Esophagus (tissue), 2 donors: ENCODE measurements around the gene TAS1R1. TPM values are rescaled to one million over a fixed set of nuclear protein-coding genes. Genes with fewer than 3 reads are reported as not detected.
"Not testable (repeated sequence)": the region's sequence is repeated elsewhere in the genome, so short reads cannot be mapped to it uniquely, and the experiment has no call there.

Source experiments
- H3K27ac ChIP-seq, 2 donors: one replicate each; pipeline ENCODE4 v1.5.1; 2013; ENCODE audit warnings: low read depth in 2 of 2, mild to moderate bottlenecking in 2 of 2, inconsistent platforms in 1 of 2, low read length in 1 of 2, moderate library complexity in 1 of 2
- H3K27me3 ChIP-seq, 2 donors: one replicate each; pipeline ENCODE4 v1.6.1; 2013; ENCODE audit warnings: low read length in 2 of 2, control low read depth in 1 of 2, mild to moderate bottlenecking in 1 of 2; ENCODE audit not compliant: insufficient read depth in 2 of 2, control insufficient read depth in 1 of 2
- H3K36me3 ChIP-seq, 2 donors: one replicate each; pipeline ENCODE4 v1.6.1; 2013; ENCODE audit warnings: low read length in 1 of 2; ENCODE audit not compliant: control insufficient read depth in 2 of 2, insufficient read depth in 2 of 2
- H3K4me1 ChIP-seq, 2 donors: one replicate each; pipeline ENCODE4 v1.6.1; 2013; ENCODE audit warnings: low read length in 1 of 2; ENCODE audit not compliant: control insufficient read depth in 2 of 2, insufficient read depth in 2 of 2
- H3K4me3 ChIP-seq, 2 donors: one replicate each; pipeline ENCODE4 v1.5.1; 2013; ENCODE audit warnings: low read length in 2 of 2, mild to moderate bottlenecking in 2 of 2, low read depth in 1 of 2, moderate library complexity in 1 of 2
- H3K9me3 ChIP-seq, 2 donors: one replicate each; pipeline ENCODE4 v1.6.1; 2013; ENCODE audit warnings: mild to moderate bottlenecking in 2 of 2, low read depth in 1 of 2, low read length in 1 of 2, moderate library complexity in 1 of 2; ENCODE audit not compliant: control insufficient read depth in 2 of 2, insufficient read depth in 1 of 2
- WGBS, 2 donors: extraction: QIAGEN DNeasy Blood & Tissue Kit; methylation state at CpG; one replicate each; pipeline ENCODE4 v1.1.7; 2013; 5-methylcytosine and 5-hydroxymethylcytosine counted together
- polyA plus RNA-seq, 2 donors: library from polyadenylated mRNA; stranded (reverse); fragments of 200-250 nt; gene quantifications; one replicate each; pipeline ENCODE4 v1.2.3, GENCODE V29; 2013
- donor health status: healthy with polysubstance abuse.
- donor health status: Bipolar disorder and iron deficiency.

The TAS1R1 gene
- polyA plus RNA-seq, 2 donors, result 0.02 to 0.04 TPM

- H3K27ac ChIP-seq, result no peak overlapping the region
- peaks cover 0 to 1% of the 10 kb centered on the region in 2 donors for H3K9me3 ChIP-seq
- 90 to 92% methylated on average over 15 of the region's 15 CpGs for WGBS, 2 donors
- peaks cover 8 to 29% of the 10 kb centered on the region in 2 donors for H3K4me1 ChIP-seq
- H3K27me3 ChIP-seq, result no peaks in the 10 kb centered on the region
- H3K4me3 ChIP-seq, result no peak overlapping the region
- H3K36me3 ChIP-seq, result peaks cover 20 to 78% of the 10 kb centered on the region in 2 donors
These were observed 38.7 kb downstream of the TAS1R1 start for GRCh38 chr1:6593810-6594209.

GRCh38 chr1:6594977-6595740 is 40.1 kb downstream of the TAS1R1 start:
- peak overlapping the region in 1 of 2 donors; percentile 40 for H3K27ac ChIP-seq
- no peak overlapping the region for H3K4me3 ChIP-seq
- peaks cover 12 to 33% of the 10 kb centered on the region in 2 donors for H3K4me1 ChIP-seq
- H3K27me3 ChIP-seq, result no peaks in the 10 kb centered on the region
- peaks cover 0 to 1% of the 10 kb centered on the region in 2 donors for H3K9me3 ChIP-seq
- 83 to 86% methylated on average over 11 of the region's 11 CpGs for WGBS, 2 donors
- H3K36me3 ChIP-seq, result peaks cover 20 to 74% of the 10 kb centered on the region in 2 donors

GRCh38 chr1:6596351-6596750 is 41.2 kb downstream of the TAS1R1 start:
- Histone ChIP-seq H3K27me3 (no peaks in the 10 kb centered on the region), H3K27ac (peak overlapping the region in 1 of 2 donors; percentile 7), H3K9me3 (peaks cover 0 to 1% of the 10 kb centered on the region in 2 donors), H3K4me3 (peak overlapping the region in 1 of 2 donors; percentile 16), H3K4me1 (peaks cover 12 to 31% of the 10 kb centered on the region in 2 donors), H3K36me3 (peaks cover 19 to 65% of the 10 kb centered on the region in 2 donors)
- 54 to 56% methylated on average over 7 of the region's 7 CpGs for WGBS, 2 donors

- Histone ChIP-seq H3K27me3 (no peaks in the 10 kb centered on the region), H3K36me3 (peaks cover 17 to 59% of the 10 kb centered on the region in 2 donors), H3K27ac (peak overlapping the region in 1 of 2 donors; percentile 59), H3K4me1 (peaks cover 12 to 28% of the 10 kb centered on the region in 2 donors), H3K9me3 (peaks cover 0 to 1% of the 10 kb centered on the region in 2 donors), H3K4me3 (peak overlapping the region in 1 of 2 donors; percentile 16)
- 68 to 71% methylated on average over 15 of the region's 15 CpGs for WGBS, 2 donors
These were observed 42.0 kb downstream of the TAS1R1 start for GRCh38 chr1:6596886-6597776.

- H3K27ac ChIP-seq, result peak overlapping the region in 1 of 2 donors; percentile 59
- peaks cover 12 to 28% of the 10 kb centered on the region in 2 donors for H3K4me1 ChIP-seq
- H3K4me3 ChIP-seq, result peak overlapping the region in 1 of 2 donors; percentile 5
- WGBS, 2 donors, result 56 to 70% methylated on average over 6 of the region's 6 CpGs
- no peaks in the 10 kb centered on the region for H3K27me3 ChIP-seq
- H3K9me3 ChIP-seq, result peaks cover 0 to 1% of the 10 kb centered on the region in 2 donors
- H3K36me3 ChIP-seq, result peaks cover 17 to 54% of the 10 kb centered on the region in 2 donors
These were observed 42.6 kb downstream of the TAS1R1 start for GRCh38 chr1:6597777-6598131.

GRCh38 chr1:6599141-6599975 is 44.3 kb downstream of the TAS1R1 start:
- H3K4me3 ChIP-seq, result peak overlapping the region; percentile 46 to 98
- H3K36me3 ChIP-seq, result peaks cover 12 to 39% of the 10 kb centered on the region in 2 donors
- H3K27me3 ChIP-seq, result no peaks in the 10 kb centered on the region
- WGBS, 2 donors, result 39 to 50% methylated on average over 31 of the region's 31 CpGs
- H3K9me3 ChIP-seq, result no peaks in the 10 kb centered on the region
- peaks cover 12 to 28% of the 10 kb centered on the region in 2 donors for H3K4me1 ChIP-seq
- H3K27ac ChIP-seq, result peak overlapping the region; percentile 97

GRCh38 chr1:6599991-6600390 is 44.9 kb downstream of the TAS1R1 start:
- Histone ChIP-seq H3K36me3 (peaks cover 12 to 37% of the 10 kb centered on the region in 2 donors), H3K27ac (peak overlapping the region; percentile 97 to 99), H3K4me3 (peak overlapping the region; percentile 98), H3K4me1 (peaks cover 12 to 28% of the 10 kb centered on the region in 2 donors)
- WGBS, 2 donors, result 30 to 36% methylated on average over 8 of the region's 8 CpGs
- H3K27me3 ChIP-seq, H3K9me3 ChIP-seq: not testable (repeated sequence)

GRCh38 chr1:6600410-6601048 is 45.4 kb downstream of the TAS1R1 start:
- Histone ChIP-seq H3K9me3 (no peaks in the 10 kb centered on the region), H3K4me3 (peak overlapping the region; percentile 98), H3K27me3 (no peaks in the 10 kb centered on the region), H3K4me1 (peaks cover 12 to 25% of the 10 kb centered on the region in 2 donors), H3K27ac (peak overlapping the region; percentile 97 to 99), H3K36me3 (peaks cover 9 to 33% of the 10 kb centered on the region in 2 donors)
- 11% methylated on average over 10 of the region's 10 CpGs for WGBS, 2 donors
